Esophagus (tissue), 2 donors: ENCODE data around the gene ARVCF. TPM values are rescaled to one million over a fixed set of nuclear protein-coding genes. Genes with fewer than 3 reads are reported as not detected.
A peak's percentile ranks its signal among the peaks of the same experiment; 100 is the strongest.

Source experiments
- H3K27ac ChIP-seq, 2 donors: one replicate each; pipeline ENCODE4 v1.5.1; 2013; ENCODE audit warnings: low read depth in 2 of 2, mild to moderate bottlenecking in 2 of 2, inconsistent platforms in 1 of 2, low read length in 1 of 2, moderate library complexity in 1 of 2
- H3K27me3 ChIP-seq, 2 donors: one replicate each; pipeline ENCODE4 v1.6.1; 2013; ENCODE audit warnings: low read length in 2 of 2, control low read depth in 1 of 2, mild to moderate bottlenecking in 1 of 2; ENCODE audit not compliant: insufficient read depth in 2 of 2, control insufficient read depth in 1 of 2
- H3K36me3 ChIP-seq, 2 donors: one replicate each; pipeline ENCODE4 v1.6.1; 2013; ENCODE audit warnings: low read length in 1 of 2; ENCODE audit not compliant: control insufficient read depth in 2 of 2, insufficient read depth in 2 of 2
- H3K4me1 ChIP-seq, 2 donors: one replicate each; pipeline ENCODE4 v1.6.1; 2013; ENCODE audit warnings: low read length in 1 of 2; ENCODE audit not compliant: control insufficient read depth in 2 of 2, insufficient read depth in 2 of 2
- H3K4me3 ChIP-seq, 2 donors: one replicate each; pipeline ENCODE4 v1.5.1; 2013; ENCODE audit warnings: low read length in 2 of 2, mild to moderate bottlenecking in 2 of 2, low read depth in 1 of 2, moderate library complexity in 1 of 2
- H3K9me3 ChIP-seq, 2 donors: one replicate each; pipeline ENCODE4 v1.6.1; 2013; ENCODE audit warnings: mild to moderate bottlenecking in 2 of 2, low read depth in 1 of 2, low read length in 1 of 2, moderate library complexity in 1 of 2; ENCODE audit not compliant: control insufficient read depth in 2 of 2, insufficient read depth in 1 of 2
- WGBS, 2 donors: extraction: QIAGEN DNeasy Blood & Tissue Kit; methylation state at CpG; one replicate each; pipeline ENCODE4 v1.1.7; 2013; 5-methylcytosine and 5-hydroxymethylcytosine counted together
- polyA plus RNA-seq, 2 donors: library from polyadenylated mRNA; stranded (reverse); fragments of 200-250 nt; gene quantifications; one replicate each; pipeline ENCODE4 v1.2.3, GENCODE V29; 2013
- donor health status: healthy with polysubstance abuse.
- donor health status: Bipolar disorder and iron deficiency.

ARVCF gene
- polyA plus RNA-seq, 2 donors = 3.4 to 5.5 TPM

GRCh38 chr22:19983741-19984140, 32.9 kb downstream of the ARVCF start:
- Histone ChIP-seq H3K36me3 (peaks cover 0 to 3% of the 10 kb centered on the region in 2 donors), H3K27me3 (no peaks in the 10 kb centered on the region), H3K4me1 (peaks cover 12 to 39% of the 10 kb centered on the region in 2 donors), H3K27ac (peak overlapping the region in 1 of 2 donors; percentile 7), H3K9me3 (no peaks in the 10 kb centered on the region), H3K4me3 (no peak overlapping the region)
- 64 to 71% methylated on average over 5 of the region's 5 CpGs for WGBS, 2 donors

- Histone ChIP-seq H3K4me3 (no peak overlapping the region), H3K27ac (peak overlapping the region in 1 of 2 donors; percentile 13), H3K36me3 (peaks cover 0 to 7% of the 10 kb centered on the region in 2 donors), H3K9me3 (no peaks in the 10 kb centered on the region), H3K27me3 (no peaks in the 10 kb centered on the region), H3K4me1 (peaks cover 12 to 36% of the 10 kb centered on the region in 2 donors)
- 56 to 73% methylated on average over 8 of the region's 8 CpGs for WGBS, 2 donors
Observed at GRCh38 chr22:19982991-19983578, 33.5 kb downstream of the ARVCF start.

GRCh38 chr22:19981961-19982920, 34.4 kb downstream of the ARVCF start:
- Histone ChIP-seq H3K27me3 (no peaks in the 10 kb centered on the region), H3K36me3 (peaks cover 0 to 7% of the 10 kb centered on the region in 2 donors), H3K4me1 (peaks cover 20 to 38% of the 10 kb centered on the region in 2 donors), H3K9me3 (no peaks in the 10 kb centered on the region), H3K4me3 (no peak overlapping the region), H3K27ac (no peak overlapping the region)
- WGBS, 2 donors = 92 to 93% methylated on average over 16 of the region's 16 CpGs

- peaks cover 15 to 36% of the 10 kb centered on the region in 2 donors for H3K4me1 ChIP-seq
- peaks cover 0 to 7% of the 10 kb centered on the region in 2 donors for H3K36me3 ChIP-seq
- H3K9me3 ChIP-seq = no peaks in the 10 kb centered on the region
- H3K27me3 ChIP-seq = no peaks in the 10 kb centered on the region
- H3K4me3 ChIP-seq = no peak overlapping the region
- WGBS, 2 donors = 90 to 92% methylated on average over 33 of the region's 33 CpGs
- H3K27ac ChIP-seq = no peak overlapping the region
Observed at GRCh38 chr22:19981171-19981960, 35.3 kb downstream of the ARVCF start.

- Histone ChIP-seq H3K36me3 (peaks cover 0 to 7% of the 10 kb centered on the region in 2 donors), H3K9me3 (no peaks in the 10 kb centered on the region), H3K4me3 (no peak overlapping the region), H3K4me1 (peaks cover 15 to 30% of the 10 kb centered on the region in 2 donors), H3K27ac (no peak overlapping the region), H3K27me3 (no peaks in the 10 kb centered on the region)
- WGBS, 2 donors = 80 to 87% methylated on average over 7 of the region's 7 CpGs
Observed at GRCh38 chr22:19980766-19981165, 35.9 kb downstream of the ARVCF start.

- Histone ChIP-seq H3K4me3 (no peak overlapping the region), H3K4me1 (peaks cover 15 to 25% of the 10 kb centered on the region in 2 donors), H3K36me3 (peaks cover 0 to 7% of the 10 kb centered on the region in 2 donors), H3K27ac (no peak overlapping the region), H3K9me3 (no peaks in the 10 kb centered on the region), H3K27me3 (no peaks in the 10 kb centered on the region)
- 94 to 96% methylated on average over 46 to 52 of the region's 52 CpGs for WGBS, 2 donors
Observed at GRCh38 chr22:19979712-19980493, 36.7 kb downstream of the ARVCF start.

GRCh38 chr22:19978748-19979147, 37.9 kb downstream of the ARVCF start:
- H3K36me3 ChIP-seq = peaks cover 0 to 7% of the 10 kb centered on the region in 2 donors
- no peaks in the 10 kb centered on the region for H3K9me3 ChIP-seq
- no peak overlapping the region for H3K4me3 ChIP-seq
- 91 to 95% methylated on average over 17 of the region's 17 CpGs for WGBS, 2 donors
- no peak overlapping the region for H3K27ac ChIP-seq
- H3K27me3 ChIP-seq = no peaks in the 10 kb centered on the region
- H3K4me1 ChIP-seq = peaks cover 15 to 17% of the 10 kb centered on the region in 2 donors

GRCh38 chr22:19977296-19978243, 39.1 kb downstream of the ARVCF start:
- Histone ChIP-seq H3K27me3 (no peaks in the 10 kb centered on the region), H3K27ac (no peak overlapping the region), H3K4me1 (peaks cover 6 to 8% of the 10 kb centered on the region in 2 donors), H3K36me3 (peaks cover 0 to 7% of the 10 kb centered on the region in 2 donors), H3K9me3 (no peaks in the 10 kb centered on the region), H3K4me3 (no peak overlapping the region)
- 74 to 84% methylated on average over 32 of the region's 32 CpGs for WGBS, 2 donors
